Neural progenitor cell (in vitro differentiated cells): Measurements from ENCODE around the gene SBNO1. TPM values are rescaled to one million over a fixed set of nuclear protein-coding genes. Genes with fewer than 3 reads are reported as not detected.

ENCODE experiments used
- DNase-seq: peaks from one replicate; pipeline ENCODE4 v3.0.0-alpha.2; 2016; ENCODE audit warnings: low spot score
- H2AFZ ChIP-seq: fragments of 200-600 bp; sonication (generic); replicated peaks from 2 replicates; pipeline ENCODE4 v1.6.1; 2016; ENCODE audit warnings: antibody characterized with exemption
- H3F3A ChIP-seq: fragments of 200-600 bp; sonication (generic); 2 replicates; pipeline ENCODE4 v1.6.1; 2016; ENCODE audit warnings: antibody characterized with exemption, low read depth
- H3K27ac ChIP-seq: fragments of 200-600 bp; sonication (generic); 2 replicates; pipeline ENCODE4 v1.5.1; 2016; ENCODE audit warnings: mild to moderate bottlenecking
- H3K27me3 ChIP-seq: fragments of 200-600 bp; sonication (generic); 2 replicates; pipeline ENCODE4 v1.6.1; 2016; ENCODE audit warnings: mild to moderate bottlenecking, moderate library complexity
- H3K36me3 ChIP-seq: fragments of 200-600 bp; sonication (generic); 2 replicates; pipeline ENCODE4 v1.5.1; 2016
- H3K4me1 ChIP-seq: fragments of 200-600 bp; sonication (generic); 2 replicates; pipeline ENCODE4 v1.6.1; 2016; ENCODE audit warnings: mixed run types
- H3K4me2 ChIP-seq: fragments of 200-600 bp; sonication (generic); 2 replicates; pipeline ENCODE4 v1.6.1; 2016
- H3K4me3 ChIP-seq: fragments of 200-600 bp; sonication (generic); 2 replicates; pipeline ENCODE4 v1.5.1; 2016
- H3K79me2 ChIP-seq: fragments of 200-600 bp; sonication (generic); 2 replicates; pipeline ENCODE4 v1.6.1; 2016; ENCODE audit warnings: low read depth
- H3K9ac ChIP-seq: fragments of 200-600 bp; sonication (generic); 2 replicates; pipeline ENCODE4 v1.6.1; 2016
- H3K9me3 ChIP-seq: fragments of 200-600 bp; sonication (generic); 2 replicates; pipeline ENCODE4 v1.5.1; 2016; ENCODE audit warnings: low read depth
- H4K20me1 ChIP-seq: fragments of 200-600 bp; sonication (generic); 2 replicates; pipeline ENCODE4 v1.6.1; 2016; ENCODE audit warnings: low read depth
- H3K27ac Mint-ChIP-seq: 3 replicates; pipeline ENCODE4 v1.8.0; 2021; ENCODE audit warnings: mixed read lengths
- H3K27me3 Mint-ChIP-seq: 2 replicates; pipeline ENCODE4 v1.8.0; 2022; ENCODE audit warnings: low read depth, mild to moderate bottlenecking, inconsistent platforms, moderate library complexity, mixed read lengths; ENCODE audit not compliant: insufficient read depth
- H3K36me3 Mint-ChIP-seq: 3 replicates; pipeline ENCODE4 v1.8.0; 2021; ENCODE audit warnings: mixed read lengths
- H3K4me1 Mint-ChIP-seq: 3 replicates; pipeline ENCODE4 v1.8.0; 2021; ENCODE audit warnings: mixed read lengths
- H3K4me3 Mint-ChIP-seq: 3 replicates; pipeline ENCODE4 v1.8.0; 2021; ENCODE audit warnings: mild to moderate bottlenecking, moderate library complexity, mixed read lengths
- H3K9me3 Mint-ChIP-seq: 3 replicates; pipeline ENCODE4 v1.8.0; 2020; ENCODE audit warnings: mixed read lengths
- CTCF ChIP-seq: fragments of 200-600 bp; sonication (generic); IDR thresholded peaks from 2 replicates; pipeline ENCODE4 v1.5.1; 2017; ENCODE audit warnings: antibody characterized with exemption, mild to moderate bottlenecking
- EZH2 ChIP-seq: fragments of 200-600 bp; sonication (generic); IDR thresholded peaks from 2 replicates; pipeline ENCODE4 v1.6.1; 2017; ENCODE audit warnings: antibody characterized with exemption, mild to moderate bottlenecking, moderate library complexity
- EZH2phosphoT487 ChIP-seq: fragments of 200-600 bp; sonication (generic); IDR thresholded peaks from 2 replicates; pipeline ENCODE4 v1.6.1; 2017; ENCODE audit warnings: antibody characterized with exemption
- total RNA-seq: library from RNA; depleted of rRNA; stranded (reverse); fragments of >200 nt; gene quantifications from 2 replicates; pipeline ENCODE4 v1.2.3, GENCODE V29; 2015; ENCODE audit warnings: low replicate concordance

SBNO1 gene
- total RNA-seq, 1 donor from 2014 or later = 81.6 TPM

GRCh38 chr12:123289911-123290310, 74.7 kb downstream of the SBNO1 start:
- TF ChIP-seq EZH2phosphoT487 (no peak), CTCF (no peak), EZH2 (no peak)
- Histone ChIP-seq H3K79me2 (no peaks in the 10 kb centered on the region), H3K9ac (no peak overlapping the region), H2AFZ (no peak overlapping the region), H3K4me1 (no peaks in the 10 kb centered on the region), H3F3A (peaks cover 12% of the 10 kb centered on the region), H3K27ac (no peak overlapping the region), H3K4me2 (no peak overlapping the region), H4K20me1 (no peaks in the 10 kb centered on the region), H3K9me3 (no peaks in the 10 kb centered on the region), H3K36me3 (peaks cover 4% of the 10 kb centered on the region), H3K27me3 (no peaks in the 10 kb centered on the region), H3K4me3 (no peak overlapping the region)
- Mint-ChIP-seq H3K36me3 (peaks cover 4% of the 10 kb centered on the region), H3K4me1 (no peaks in the 10 kb centered on the region), H3K4me3 (no peak overlapping the region), H3K27ac (no peak overlapping the region), H3K27me3 (no peaks in the 10 kb centered on the region), H3K9me3 (no peaks in the 10 kb centered on the region)
- no peak for DNase-seq

DNA sequence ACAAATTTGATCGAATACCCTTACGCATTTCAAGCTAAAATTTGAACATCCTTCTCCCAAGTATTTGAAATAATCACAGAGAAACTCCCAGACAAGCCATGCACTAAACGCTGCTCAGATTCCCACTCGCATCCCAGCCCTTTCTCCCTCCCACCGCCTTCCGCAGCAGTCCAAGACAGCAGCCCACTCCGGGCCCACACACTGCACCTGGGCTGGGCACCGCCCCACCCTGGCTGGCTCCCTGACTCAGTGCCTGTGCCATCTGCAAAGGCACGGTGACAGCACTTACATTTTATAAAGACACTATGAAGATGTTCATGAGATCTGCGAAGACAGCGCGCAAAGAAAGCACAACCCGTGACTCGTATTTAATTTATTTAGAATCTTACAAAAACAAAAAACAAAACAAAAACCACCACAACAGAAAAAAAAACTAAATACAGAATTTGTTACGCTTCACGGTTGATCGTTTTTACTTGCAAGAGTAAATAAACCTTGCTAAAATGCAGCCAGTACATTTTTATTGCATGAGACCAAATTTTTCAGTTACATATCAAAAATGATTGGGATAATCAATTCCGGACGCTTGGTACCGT, 75.8 kb downstream of the SBNO1 start:
- Histone ChIP-seq H3K4me2 (no peak overlapping the region), H3K79me2 (no peaks in the 10 kb centered on the region), H3K4me3 (no peak overlapping the region), H3K36me3 (peaks cover 4% of the 10 kb centered on the region), H3K27me3 (no peaks in the 10 kb centered on the region), H3K27ac (no peak overlapping the region), H4K20me1 (no peaks in the 10 kb centered on the region), H2AFZ (no peak overlapping the region), H3K9me3 (no peaks in the 10 kb centered on the region), H3K4me1 (no peaks in the 10 kb centered on the region), H3F3A (peaks cover 12% of the 10 kb centered on the region), H3K9ac (no peak overlapping the region)
- TF ChIP-seq EZH2 = no peak
- no peak for TF ChIP-seq CTCF
- no peak for TF ChIP-seq EZH2phosphoT487
- Mint-ChIP-seq H3K27me3 (no peaks in the 10 kb centered on the region), H3K4me1 (no peaks in the 10 kb centered on the region), H3K27ac (peak overlapping the region; percentile 86), H3K9me3 (no peaks in the 10 kb centered on the region), H3K36me3 (peaks cover 2% of the 10 kb centered on the region), H3K4me3 (no peak overlapping the region)
- DNase-seq = no peak

GRCh38 chr12:123286652-123287373, 77.8 kb downstream of the SBNO1 start:
- Histone ChIP-seq H3K27ac (peak overlapping the region; percentile 53), H3K79me2 (no peaks in the 10 kb centered on the region), H3K4me3 (no peak overlapping the region), H4K20me1 (no peaks in the 10 kb centered on the region), H3F3A (peaks cover 12% of the 10 kb centered on the region), H3K9me3 (no peaks in the 10 kb centered on the region), H2AFZ (no peak overlapping the region), H3K9ac (no peak overlapping the region), H3K4me1 (no peaks in the 10 kb centered on the region), H3K4me2 (no peak overlapping the region), H3K36me3 (peaks cover 2% of the 10 kb centered on the region), H3K27me3 (no peaks in the 10 kb centered on the region)
- H3K9me3 Mint-ChIP-seq = no peaks in the 10 kb centered on the region
- H3K4me1 Mint-ChIP-seq = no peaks in the 10 kb centered on the region
- DNase-seq = no peak
- TF ChIP-seq EZH2phosphoT487 = no peak
- TF ChIP-seq EZH2 = no peak
- TF ChIP-seq CTCF = no peak
- peak overlapping the region; percentile 11 for H3K4me3 Mint-ChIP-seq
- peaks cover 2% of the 10 kb centered on the region for H3K36me3 Mint-ChIP-seq
- H3K27ac Mint-ChIP-seq = no peak overlapping the region
- H3K27me3 Mint-ChIP-seq = peaks cover 2% of the 10 kb centered on the region
